H1 (cell line): ENCODE measurements around the gene DUSP11. TPM values are rescaled to one million over a fixed set of nuclear protein-coding genes. Genes with fewer than 3 reads are reported as not detected.

ENCODE experiments used
- CTCF ChIA-PET: fragments of 300-600 bp; sonication (Branson Sonifier 250); formaldehyde crosslinking; loops from one replicate; lab custom pipeline; 2021; ENCODE audit not compliant: partially characterized antibody; lab: Charles Lee
- POLR2A ChIA-PET: fragments of 300-600 bp; sonication (Branson Sonifier 250); formaldehyde crosslinking; loops from one replicate; lab custom pipeline; 2021; ENCODE audit warnings: inconsistent platforms; ENCODE audit not compliant: partially characterized antibody; lab: Charles Lee
- DNase-seq, 2 experiments: peaks; one replicate each; pipeline versions ENCODE4 v3.0.0 to v3.0.0-alpha.2; 2010 to 2022; ENCODE audit warnings: low spot score in 2 of 2, low read depth in 1 of 2, mixed read lengths in 1 of 2
- FAIRE-seq: peaks from 2 replicates; lab custom pipeline; 2011; peaks lifted over from hg19 to GRCh38; lab: Jason Lieb, UNC
- H2AFZ ChIP-seq: 2 replicates; pipeline ENCODE4 v1.8.1; 2012; ENCODE audit warnings: low read length, inconsistent platforms
- H2AK5ac ChIP-seq: 2 replicates; pipeline ENCODE4 v1.6.1; 2013; ENCODE audit warnings: low read depth, low read length
- H2BK120ac ChIP-seq: replicated peaks from 2 replicates; pipeline ENCODE3; 2013; ENCODE audit warnings: low read depth, low read length, inconsistent platforms
- H2BK12ac ChIP-seq: 2 replicates; pipeline ENCODE4 v1.6.1; 2013; ENCODE audit warnings: low read depth, low read length
- H2BK15ac ChIP-seq: 2 replicates; pipeline ENCODE4 v1.6.1; 2013; ENCODE audit warnings: low read length
- H2BK20ac ChIP-seq: 2 replicates; pipeline ENCODE4 v1.6.1; 2013; ENCODE audit warnings: low read length
- H2BK5ac ChIP-seq: 2 replicates; pipeline ENCODE4 v1.6.1; 2013; ENCODE audit warnings: low read depth, low read length
- H3K14ac ChIP-seq: 2 replicates; pipeline ENCODE4 v1.6.1; 2013; ENCODE audit warnings: inconsistent platforms; ENCODE audit not compliant: insufficient read length
- H3K18ac ChIP-seq: 2 replicates; pipeline ENCODE4 v1.6.1; 2013; ENCODE audit warnings: low read length; ENCODE audit errors: extremely low read depth
- H3K23ac ChIP-seq: 2 replicates; pipeline ENCODE4 v1.6.1; 2013; ENCODE audit warnings: inconsistent platforms; ENCODE audit not compliant: insufficient read length
- H3K23me2 ChIP-seq: 2 replicates; pipeline ENCODE4 v1.6.1; 2013; ENCODE audit warnings: low read depth, low read length
- H3K27ac ChIP-seq: 2 replicates; pipeline ENCODE4 v1.6.1; 2011; ENCODE audit warnings: low read depth, low read length, inconsistent platforms
- H3K27me3 ChIP-seq, 4 experiments: replicated peaks in 1 of 4; 1 replicate in 1 of 4; 2 replicates in 3 of 4; pipeline versions ENCODE4 v1.6.1 to v1.8.1; 2011 to 2013; ENCODE audit warnings: low read length in 3 of 4, mild to moderate bottlenecking in 3 of 4, inconsistent platforms in 2 of 4, mixed read lengths in 2 of 4, moderate library complexity in 1 of 4; ENCODE audit not compliant: control insufficient read depth in 3 of 4, insufficient read depth in 3 of 4; ENCODE audit errors: extremely low read depth in 1 of 4
- H3K36me3 ChIP-seq, 4 experiments: 2 replicates each; pipeline versions ENCODE4 v1.6.1 to v1.8.1; 2011 to 2013; ENCODE audit warnings: mild to moderate bottlenecking in 4 of 4, low read length in 3 of 4, moderate library complexity in 2 of 4, control low read depth in 1 of 4, inconsistent platforms in 1 of 4; ENCODE audit not compliant: insufficient read depth in 4 of 4, control insufficient read depth in 2 of 4
- H3K4ac ChIP-seq: replicated peaks from 2 replicates; pipeline ENCODE3; 2013; ENCODE audit warnings: low read length, low read depth, mixed read lengths, inconsistent platforms; ENCODE audit not compliant: insufficient read length
- H3K4me1 ChIP-seq, 4 experiments: replicated peaks in 1 of 4; 1 replicate in 1 of 4; 2 replicates in 3 of 4; pipeline versions ENCODE4 v1.6.1 to v1.8.1; 2011 to 2013; ENCODE audit warnings: low read length in 3 of 4, inconsistent platforms in 2 of 4, mixed read lengths in 1 of 4; ENCODE audit not compliant: insufficient read depth in 4 of 4, control insufficient read depth in 3 of 4
- H3K4me2 ChIP-seq, 2 experiments: 2 replicates each; pipeline versions ENCODE4 v1.6.1 to v1.8.1; 2011 to 2013; ENCODE audit warnings: low read depth in 2 of 2, low read length in 2 of 2, control low read depth in 1 of 2, inconsistent platforms in 1 of 2, mild to moderate bottlenecking in 1 of 2; ENCODE audit not compliant: insufficient read depth in 1 of 2
- H3K4me3 ChIP-seq, 4 experiments: fragments of 200-600, 300-600 bp in 1 of 4; sonication (generic), shearing (Covaris generic), sonication (Bioruptor Twin) in 1 of 4; 2 replicates each; pipeline versions ENCODE4 v1.5.1 to v1.8.1; 2011 to 2016; ENCODE audit warnings: low read length in 4 of 4, low read depth in 3 of 4, control low read depth in 2 of 4, inconsistent platforms in 2 of 4, mild to moderate bottlenecking in 2 of 4, mixed read lengths in 1 of 4, moderate library complexity in 1 of 4; ENCODE audit not compliant: insufficient read depth in 2 of 4; ENCODE audit errors: extremely low read depth in 1 of 4
- H3K56ac ChIP-seq: replicated peaks from 2 replicates; pipeline ENCODE3; 2013; ENCODE audit warnings: low read depth, mild to moderate bottlenecking, mixed read lengths, low read length, inconsistent platforms; ENCODE audit not compliant: insufficient read length
- H3K79me1 ChIP-seq: 2 replicates; pipeline ENCODE4 v1.6.1; 2013; ENCODE audit warnings: low read depth, low read length, control low read depth
- H3K79me2 ChIP-seq, 2 experiments: 2 replicates each; pipeline versions ENCODE4 v1.6.1 to v1.8.1; 2012 to 2013; ENCODE audit warnings: low read length in 2 of 2, mild to moderate bottlenecking in 2 of 2, inconsistent platforms in 1 of 2; ENCODE audit not compliant: insufficient read depth in 2 of 2, control insufficient read depth in 1 of 2
- H3K9ac ChIP-seq, 4 experiments: replicated peaks in 1 of 4; 1 replicate in 1 of 4; 2 replicates in 3 of 4; pipeline versions ENCODE4 v1.6.1 to v1.8.1; 2011 to 2013; ENCODE audit warnings: low read depth in 3 of 4, low read length in 3 of 4, control low read depth in 2 of 4, mild to moderate bottlenecking in 2 of 4, moderate library complexity in 2 of 4, inconsistent platforms in 1 of 4; ENCODE audit errors: extremely low read depth in 1 of 4
- H3K9me3 ChIP-seq, 2 experiments: 2 replicates each; pipeline versions ENCODE4 v1.6.1 to v1.8.1; 2012 to 2013; ENCODE audit warnings: mild to moderate bottlenecking in 2 of 2, moderate library complexity in 2 of 2, control low read depth in 1 of 2, inconsistent platforms in 1 of 2, low read depth in 1 of 2, low read length in 1 of 2, mixed read lengths in 1 of 2; ENCODE audit not compliant: insufficient read depth in 2 of 2
- H4K20me1 ChIP-seq, 2 experiments: replicated peaks in 1 of 2; 2 replicates each; pipeline versions ENCODE3 to v1.8.1; 2011 to 2013; ENCODE audit warnings: inconsistent platforms in 2 of 2, low read length in 2 of 2, mild to moderate bottlenecking in 1 of 2; ENCODE audit not compliant: insufficient read depth in 2 of 2, control insufficient read depth in 1 of 2
- H4K5ac ChIP-seq: 2 replicates; pipeline ENCODE4 v1.6.1; 2013; ENCODE audit warnings: low read length, low read depth, mixed read lengths, inconsistent platforms; ENCODE audit not compliant: insufficient read length
- H4K8ac ChIP-seq: 2 replicates; pipeline ENCODE4 v1.8.0; 2013; ENCODE audit warnings: mild to moderate bottlenecking, moderate library complexity, low read length, inconsistent platforms; ENCODE audit not compliant: insufficient read depth; ENCODE audit errors: extremely low read depth
- H4K91ac ChIP-seq: replicated peaks from 2 replicates; pipeline ENCODE3; 2013; ENCODE audit warnings: low read length, mixed read lengths, inconsistent platforms; ENCODE audit not compliant: insufficient read length
- BACH1 ChIP-seq: IDR thresholded peaks from 2 replicates; pipeline ENCODE4 v1.6.1; 2012; ENCODE audit warnings: low read length, improper control_type of control experiment
- BRCA1 ChIP-seq: IDR thresholded peaks from 2 replicates; pipeline ENCODE4 v1.6.1; 2012; ENCODE audit warnings: low read depth, low read length, improper control_type of control experiment
- POLR2A ChIP-seq, 2 experiments: IDR thresholded peaks; 1 replicate in 1 of 2; 2 replicates in 1 of 2; pipeline ENCODE4 v1.6.1; 2011; ENCODE audit warnings: low read depth in 2 of 2, low read length in 2 of 2, mild to moderate bottlenecking in 2 of 2; ENCODE audit errors: control extremely low read depth in 1 of 2
- WGBS, 2 experiments: shearing (Covaris generic) in 1 of 2; methylation state at CpG; one replicate each; pipeline versions ENCODE4 v1.1.6 to v1.1.7; 2013 to 2015; ENCODE audit warnings: low lambda C conversion rate in 2 of 2, mixed read lengths in 2 of 2, inconsistent platforms in 1 of 2, low coverage in 1 of 2, missing lambda C conversion rate in 1 of 2; ENCODE audit not compliant: insufficient replicate concordance in 2 of 2, insufficient coverage in 1 of 2, insufficient read length in 1 of 2; ENCODE audit errors: extremely low coverage in 1 of 2, missing lambda C conversion rate in 1 of 2; 5-methylcytosine and 5-hydroxymethylcytosine counted together
- polyA plus RNA-seq, 7 experiments: library from polyadenylated mRNA; depleted of rRNA in 3 of 7; stranded (reverse) in 5 of 7; unstranded in 2 of 7; fragments of >200 nt in 5 of 7; fragments of 200-250 nt in 2 of 7; gene quantifications; 1 replicate in 5 of 7; 2 replicates in 1 of 7; 4 replicates in 1 of 7; pipeline versions ENCODE4 v1.2.1 to v1.2.3, GENCODE V29; 2011 to 2013; ENCODE audit warnings: missing spikeins in 2 of 7, mixed read lengths in 2 of 7
- total RNA-seq: library from RNA; stranded (reverse); fragmentation: NEBNext Ultra II Directional; extraction: Animal tissue kit (Norgen Biotek cat#: 25700); gene quantifications from 2 replicates; pipeline ENCODE4 v1.2.1, GENCODE V29; 2021
- TF ChIP-seq, protein P1 (sequence below): IDR thresholded peaks from 2 replicates; pipeline ENCODE4 v1.6.1; 2012; ENCODE audit warnings: inconsistent platforms

The DUSP11 gene
- total and polyA plus RNA-seq, 2 of the 8 experiments (the other 6 are each of a cell fraction or from before 2014, with no cell fraction given) = 12.2 to 19.1 TPM

DNA sequence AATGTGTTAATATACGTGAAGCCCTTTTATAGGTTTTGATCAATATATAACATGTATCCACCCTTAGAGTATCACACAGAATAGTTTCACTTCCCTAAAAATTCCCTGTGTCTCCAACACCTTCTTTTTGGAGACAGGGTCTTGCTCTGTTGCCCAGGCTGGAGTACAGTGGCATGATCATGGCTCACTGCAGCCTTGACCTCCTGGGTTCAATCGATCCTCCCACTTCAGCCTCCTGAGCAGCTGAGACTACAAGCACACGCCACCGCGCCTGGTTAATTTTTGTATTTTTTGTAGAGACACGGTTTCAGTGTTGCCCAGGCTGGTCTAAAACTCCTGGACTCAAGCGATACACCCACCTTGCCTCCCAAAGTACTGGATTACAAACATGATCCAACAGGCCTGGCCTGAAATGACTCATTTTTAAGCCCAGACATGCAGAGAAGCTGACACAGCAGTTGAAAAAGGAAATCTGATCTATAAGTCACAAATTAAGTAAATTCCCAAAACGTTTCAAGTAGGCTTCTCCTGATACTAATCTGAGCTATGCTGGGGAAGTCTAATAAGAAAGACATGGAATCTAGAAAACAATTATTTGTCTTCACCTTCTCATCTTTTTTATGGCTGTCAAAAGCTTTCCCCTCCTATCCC lies 2.9 kb downstream of the DUSP11 start:
- Histone ChIP-seq H2BK12ac (no peak overlapping the region), H2AFZ (no peak overlapping the region), H3K56ac (no peak overlapping the region), H3K9me3 (no peaks in the 10 kb centered on the region), H2BK120ac (no peak overlapping the region), H4K91ac (no peak overlapping the region), H3K14ac (no peak overlapping the region), H4K5ac (no peak overlapping the region), H3K79me1 (0 out of 2 replicates have a peak, but pooled peaks cover 3% of the 10 kb centered on the region), H3K4me3 (no peak overlapping the region), H3K27ac (no peak overlapping the region), H2BK5ac (no peak overlapping the region), H3K27me3 (no peaks in the 10 kb centered on the region), H2BK15ac (no peak overlapping the region), H3K4me1 (no peaks in the 10 kb centered on the region; a peak in 1 of 7 replicates), H3K36me3 (peaks cover 4 to 25% (median 16%) of the 10 kb centered on the region in 4 experiments; a peak in 5 of 8 replicates), H3K9ac (no peak overlapping the region), H3K4ac (no peak overlapping the region), H4K8ac (no peak overlapping the region), H3K23ac (no peak overlapping the region), H2AK5ac (no peak overlapping the region), H2BK20ac (no peak overlapping the region), H3K4me2 (no peak overlapping the region), H3K79me2 (peaks cover 0 to 17% of the 10 kb centered on the region in 2 experiments; a peak in 2 of 4 replicates), H4K20me1 (no peaks in the 10 kb centered on the region), H3K23me2 (peaks cover 7% of the 10 kb centered on the region), H3K18ac (no peak overlapping the region)
- TF ChIP-seq BACH1 (no peak), POLR2A (IDR thresholded peaks at IDR 0.05; ENCODE audit: control extremely low read depth in 1 of 2, low read depth in 2 of 2, low read length in 2 of 2) (no peak), BRCA1 (no peak)
- TF ChIP-seq, protein P1, sequence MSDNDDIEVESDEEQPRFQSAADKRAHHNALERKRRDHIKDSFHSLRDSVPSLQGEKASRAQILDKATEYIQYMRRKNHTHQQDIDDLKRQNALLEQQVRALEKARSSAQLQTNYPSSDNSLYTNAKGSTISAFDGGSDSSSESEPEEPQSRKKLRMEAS = no peak
- no peak for FAIRE-seq
- WGBS, 2 experiments = 87% methylated on average over 8 of the region's 8 CpGs; no CpG with 5 or more reads in 1 of the 2 experiments
- POLR2A ChIA-PET = no interaction called here
- DNase-seq = no peak
- CTCF ChIA-PET = no interaction called here
